Measurements from ENCODE around the gene NDUFB11. TPM values are rescaled to one million over a fixed set of nuclear protein-coding genes. Genes with fewer than 3 reads are reported as not detected.

The NDUFB11 gene
- total RNA-seq, 8 experiments from 2014 or later = 103 to 155 (median 120) TPM

DNA sequence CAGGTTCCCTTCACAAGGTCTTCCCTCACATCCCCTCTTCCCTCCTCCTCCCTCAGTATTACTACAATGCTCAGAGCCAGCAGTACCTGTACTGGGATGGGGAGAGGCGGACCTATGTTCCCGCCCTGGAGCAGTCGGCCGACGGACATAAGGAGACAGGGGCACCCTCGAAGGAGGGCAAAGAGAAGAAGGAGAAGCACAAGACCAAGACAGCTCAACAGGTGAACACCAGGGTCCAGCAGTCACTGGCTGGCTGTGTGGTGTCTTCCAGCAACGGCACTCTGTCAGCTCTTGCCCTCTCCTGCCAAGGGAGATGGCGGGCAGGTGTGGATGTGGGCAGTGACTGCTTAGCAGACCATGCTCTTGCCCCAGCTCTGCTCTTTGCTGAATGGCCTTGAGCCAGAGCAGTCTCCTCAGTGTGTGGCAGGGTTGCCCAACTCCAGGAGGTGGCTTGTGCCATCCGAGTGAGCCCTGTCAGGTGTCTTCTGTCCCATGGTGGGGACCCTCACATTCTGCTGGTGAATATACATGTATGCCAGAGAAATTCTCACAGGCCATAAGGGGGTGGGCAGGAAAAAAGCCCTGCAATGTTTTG lies 37.7 kb upstream of the NDUFB11 start:
- Histone ChIP-seq H3K27ac (no peak overlapping the region), H3K4me3 (no peak overlapping the region), H3K4me1 (replicated peaks in 1 of 2) (no peaks in the 10 kb centered on the region)
- 84 to 100% methylated on average over 1 to 6 of the region's 9 CpGs; no CpG with 5 or more reads in 8 of the 10 experiments for WGBS, 10 experiments
- ATAC-seq (replicated peaks in 6 of 8) = peak in 1 of 8 experiments; percentile 29
- in situ Hi-C loops (cut with MboI; ENCODE audit: low pct_unique_long_range_greater_than_20kb in 2 of 9, low sequenced_read_pairs in 9 of 9, unreplicated experiment in 9 of 9) = loop anchor here in 2 of 9 experiments (25.0 kb wide), 1 partner anchor 330 kb away; no protein-coding TSS in a partner anchor

DNA sequence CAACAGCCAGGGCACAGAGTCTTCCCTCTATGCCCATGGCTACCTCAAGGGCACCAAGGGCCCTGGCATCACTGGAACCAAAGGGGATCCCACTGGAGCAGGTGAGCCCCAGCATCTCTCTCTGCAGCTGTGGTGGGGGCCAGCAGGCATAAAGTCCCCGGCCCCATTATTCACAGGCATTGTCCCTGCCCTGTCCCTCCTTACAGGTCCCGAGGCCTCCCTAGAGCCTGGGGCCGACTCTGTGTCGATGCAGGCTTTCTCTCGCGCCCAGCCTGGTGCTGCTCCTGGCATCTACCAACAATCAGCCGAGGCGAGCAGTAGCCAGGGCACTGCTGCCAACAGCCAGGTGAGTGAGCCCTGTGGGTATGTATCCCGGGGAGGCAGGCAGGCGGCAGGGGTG lies 36.8 kb upstream of the NDUFB11 start:
- Histone ChIP-seq H3K27ac (no peak overlapping the region), H3K4me3 (no peak overlapping the region), H3K4me1 (replicated peaks in 1 of 2) (no peaks in the 10 kb centered on the region)
- in situ Hi-C loops (cut with MboI; ENCODE audit: low pct_unique_long_range_greater_than_20kb in 2 of 9, low sequenced_read_pairs in 9 of 9, unreplicated experiment in 9 of 9) = loop anchor here in 2 of 9 experiments (25.0 kb wide), 1 partner anchor 331 kb away; no protein-coding TSS in a partner anchor
- no peak for ATAC-seq (replicated peaks in 6 of 8)
- WGBS, 10 experiments = no CpG with 5 or more reads among the region's 10 CpGs

DNA sequence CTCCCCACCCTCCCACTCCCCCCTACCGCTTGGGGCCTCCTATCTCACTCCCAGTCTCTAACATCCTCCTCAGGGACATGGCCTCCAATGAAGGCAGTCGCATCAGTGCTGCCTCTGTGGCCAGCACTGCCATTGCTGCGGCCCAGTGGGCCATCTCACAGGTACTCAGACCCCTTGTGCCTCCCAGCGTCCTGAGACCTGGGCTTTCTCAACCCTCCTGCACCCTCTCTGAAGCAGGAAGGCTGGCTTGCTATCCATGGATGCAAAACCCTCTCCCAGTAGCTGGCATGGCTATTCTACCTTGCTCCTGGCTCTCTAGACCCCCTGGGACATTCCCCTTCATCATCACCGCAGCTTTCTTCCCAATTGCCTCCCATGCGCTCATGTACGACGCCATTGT lies 35.8 kb upstream of the NDUFB11 start:
- in situ Hi-C loops (cut with MboI; ENCODE audit: low pct_unique_long_range_greater_than_20kb in 2 of 9, low sequenced_read_pairs in 9 of 9, unreplicated experiment in 9 of 9) = loop anchor here in 2 of 9 experiments (25.0 kb wide), 1 partner anchor 332 kb away; no protein-coding TSS in a partner anchor
- Histone ChIP-seq H3K4me3 (no peak overlapping the region), H3K4me1 (replicated peaks in 1 of 2) (no peaks in the 10 kb centered on the region), H3K27ac (no peak overlapping the region)
- no peak for ATAC-seq (replicated peaks in 6 of 8)
- 31 to 62% methylated on average over 3 to 6 of the region's 8 CpGs; no CpG with 5 or more reads in 8 of the 10 experiments for WGBS, 10 experiments

DNA sequence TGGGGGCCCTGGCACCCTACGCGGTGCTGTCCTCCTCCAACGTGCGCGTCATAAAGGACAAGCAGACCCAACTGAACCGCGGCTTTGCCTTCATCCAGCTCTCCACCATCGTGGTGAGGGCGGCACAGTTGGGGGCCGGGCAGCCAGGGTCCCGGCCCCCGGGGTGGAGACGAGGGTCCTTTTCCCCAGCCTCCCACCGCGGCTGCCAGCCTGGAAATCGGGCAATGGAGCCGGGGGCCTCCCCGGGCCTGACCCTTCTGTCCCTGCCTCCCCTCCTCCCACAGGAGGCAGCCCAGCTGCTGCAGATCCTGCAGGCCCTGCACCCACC lies 35.4 kb upstream of the NDUFB11 start:
- Histone ChIP-seq H3K4me1 (replicated peaks in 1 of 2) (no peaks in the 10 kb centered on the region), H3K27ac (no peak overlapping the region), H3K4me3 (no peak overlapping the region)
- in situ Hi-C loops (cut with MboI; ENCODE audit: low pct_unique_long_range_greater_than_20kb in 2 of 9, low sequenced_read_pairs in 9 of 9, unreplicated experiment in 9 of 9) = loop anchor here in 2 of 9 experiments (25.0 kb wide), 1 partner anchor 332 kb away; no protein-coding TSS in a partner anchor
- ATAC-seq (replicated peaks in 6 of 8) = no peak
- WGBS, 10 experiments = 95% methylated on average over 7 of the region's 18 CpGs; no CpG with 5 or more reads in 9 of the 10 experiments

DNA sequence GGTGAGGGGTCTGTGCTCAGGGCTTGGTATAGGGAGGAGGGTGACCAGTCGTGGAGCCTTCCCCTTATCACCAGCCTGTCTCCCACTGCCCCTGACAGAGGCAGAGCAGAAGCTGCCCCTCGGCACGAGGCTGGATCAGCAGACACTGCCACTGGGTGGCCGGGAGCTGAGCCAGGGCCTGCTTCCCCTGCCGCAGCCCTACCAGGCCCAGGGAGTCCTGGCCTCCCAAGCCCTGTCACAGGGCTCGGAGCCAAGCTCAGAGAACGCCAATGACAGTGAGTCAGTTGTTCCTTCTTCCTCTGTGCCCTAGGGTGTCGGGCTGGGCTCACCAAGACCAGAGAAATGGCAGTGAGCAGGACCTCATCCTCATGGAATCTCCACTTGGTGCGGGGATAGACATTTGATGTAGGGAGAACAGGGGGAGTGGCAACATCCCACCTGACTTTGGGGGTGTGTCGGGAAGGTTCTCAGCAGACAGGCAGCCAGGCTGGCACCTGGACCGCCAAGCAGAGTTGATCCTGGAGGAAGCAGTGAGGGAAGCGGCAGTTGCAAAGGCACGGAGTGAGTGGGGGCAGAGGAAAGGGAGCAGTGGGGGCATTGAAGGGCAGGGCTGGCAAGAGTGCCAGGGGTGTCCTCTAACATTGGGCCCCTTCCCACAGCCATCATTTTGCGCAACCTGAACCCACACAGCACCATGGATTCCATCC lies 34.9 kb upstream of the NDUFB11 start:
- Histone ChIP-seq H3K4me1 (replicated peaks in 1 of 2) (no peaks in the 10 kb centered on the region), H3K4me3 (no peak overlapping the region), H3K27ac (no peak overlapping the region)
- in situ Hi-C loops (cut with MboI; ENCODE audit: low pct_unique_long_range_greater_than_20kb in 2 of 9, low sequenced_read_pairs in 9 of 9, unreplicated experiment in 9 of 9) = loop anchor here in 2 of 9 experiments (25.0 kb wide), 1 partner anchor 333 kb away; no protein-coding TSS in a partner anchor
- ATAC-seq (replicated peaks in 6 of 8) = peak in 1 of 8 experiments; percentile 48
- WGBS, 10 experiments = 78 to 100% (median 100%) methylated on average over 1 to 4 of the region's 14 CpGs; no CpG with 5 or more reads in 7 of the 10 experiments

DNA sequence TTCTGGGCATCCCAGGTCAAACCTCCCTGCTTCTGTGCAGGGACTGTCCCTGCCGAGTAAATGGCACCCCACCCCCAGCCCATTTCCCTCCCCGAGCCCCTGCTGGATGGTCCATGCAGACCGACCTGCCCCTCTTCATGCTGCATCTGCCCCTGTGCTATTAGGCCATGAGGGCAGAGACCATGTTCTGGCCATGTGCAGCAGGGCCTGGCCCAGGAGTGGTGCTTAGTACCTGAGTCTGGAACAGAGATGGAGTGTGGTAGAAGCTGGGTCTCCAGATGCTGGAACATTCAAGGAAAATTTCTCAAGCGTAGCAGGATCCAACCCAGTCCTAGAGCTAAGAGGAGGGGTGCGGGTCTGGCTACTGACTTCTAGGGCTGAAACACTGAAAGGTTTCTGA lies 33.8 kb upstream of the NDUFB11 start:
- ATAC-seq (replicated peaks in 6 of 8) = no peak
- Histone ChIP-seq H3K27ac (no peak overlapping the region), H3K4me1 (replicated peaks in 1 of 2) (no peaks in the 10 kb centered on the region), H3K4me3 (no peak overlapping the region)
- in situ Hi-C loops (cut with MboI; ENCODE audit: low pct_unique_long_range_greater_than_20kb in 2 of 9, low sequenced_read_pairs in 9 of 9, unreplicated experiment in 9 of 9) = loop anchor here in 2 of 9 experiments (25.0 kb wide), 1 partner anchor 334 kb away; no protein-coding TSS in a partner anchor
- 17 to 61% methylated on average over 1 to 2 of the region's 5 CpGs; no CpG with 5 or more reads in 8 of the 10 experiments for WGBS, 10 experiments

DNA sequence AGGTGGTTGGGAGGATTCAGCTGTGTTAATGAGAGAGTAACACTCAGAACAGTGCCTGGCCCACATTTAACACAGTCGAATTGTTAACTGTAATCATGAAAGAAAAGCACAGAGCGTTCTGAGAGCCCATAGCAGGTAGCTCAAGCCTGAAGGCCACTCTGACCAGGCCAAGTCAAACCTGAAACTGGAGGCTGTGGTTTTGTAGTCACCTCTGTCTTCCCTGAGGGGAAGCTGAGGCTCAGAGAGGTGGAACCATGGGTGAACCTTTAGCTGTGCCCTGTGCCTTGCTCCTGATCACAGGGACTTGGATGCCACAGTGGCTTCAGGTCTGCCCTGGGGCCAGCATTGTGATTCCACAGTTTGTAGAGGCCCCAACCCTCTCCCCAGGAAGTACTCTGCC lies 32.6 kb upstream of the NDUFB11 start:
- Histone ChIP-seq H3K4me3 (no peak overlapping the region), H3K4me1 (replicated peaks in 1 of 2) (no peaks in the 10 kb centered on the region), H3K27ac (no peak overlapping the region)
- in situ Hi-C loops (cut with MboI; ENCODE audit: low pct_unique_long_range_greater_than_20kb in 2 of 9, low sequenced_read_pairs in 9 of 9, unreplicated experiment in 9 of 9) = loop anchor here in 2 of 9 experiments (25.0 kb wide), 1 partner anchor 335 kb away; no protein-coding TSS in a partner anchor
- 0% methylated on average over 1 of the region's 2 CpGs; no CpG with 5 or more reads in 9 of the 10 experiments for WGBS, 10 experiments
- ATAC-seq (replicated peaks in 6 of 8) = no peak

DNA sequence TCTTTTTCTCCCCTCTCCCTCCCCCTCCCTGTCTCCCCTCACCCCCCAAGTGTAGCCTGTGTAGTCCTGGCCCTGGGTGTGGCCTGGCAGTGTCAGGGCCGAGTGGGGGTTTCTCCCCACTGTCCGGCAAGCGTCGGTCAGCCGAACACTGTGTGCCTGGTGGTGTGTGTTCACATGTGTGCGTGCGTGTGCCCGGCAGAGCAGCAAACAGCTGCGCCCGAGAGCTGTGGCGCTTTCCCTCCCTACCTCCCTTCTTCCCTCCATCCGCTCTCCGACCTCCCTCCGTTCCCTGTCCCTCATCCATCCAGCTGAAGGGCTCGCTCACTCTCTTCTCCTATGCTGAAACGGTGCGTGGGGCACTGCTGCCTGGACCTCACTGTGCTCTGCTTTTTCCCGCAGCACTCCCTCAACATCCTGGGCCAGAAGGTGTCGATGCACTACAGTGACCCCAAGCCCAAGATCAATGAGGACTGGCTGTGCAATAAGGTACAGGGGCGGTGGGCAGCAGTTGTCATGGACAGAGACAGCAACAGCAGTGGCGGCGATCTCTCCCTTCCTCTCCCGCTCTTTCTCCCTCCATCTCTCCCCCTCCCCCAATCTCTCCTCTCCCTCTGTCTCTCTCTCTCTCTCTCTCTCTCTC lies 31.7 kb upstream of the NDUFB11 start:
- no peak for ATAC-seq (replicated peaks in 6 of 8)
- in situ Hi-C loops (cut with MboI; ENCODE audit: low pct_unique_long_range_greater_than_20kb in 2 of 9, low sequenced_read_pairs in 9 of 9, unreplicated experiment in 9 of 9) = loop anchor here in 2 of 9 experiments (25.0 kb wide), 1 partner anchor 336 kb away; no protein-coding TSS in a partner anchor
- no peak overlapping the region for H3K4me3 ChIP-seq
- 40 to 73% methylated on average over 1 to 3 of the region's 23 CpGs; no CpG with 5 or more reads in 8 of the 10 experiments for WGBS, 10 experiments
- H3K4me1 ChIP-seq (replicated peaks in 1 of 2) = no peaks in the 10 kb centered on the region
- H3K27ac ChIP-seq = no peak overlapping the region

DNA sequence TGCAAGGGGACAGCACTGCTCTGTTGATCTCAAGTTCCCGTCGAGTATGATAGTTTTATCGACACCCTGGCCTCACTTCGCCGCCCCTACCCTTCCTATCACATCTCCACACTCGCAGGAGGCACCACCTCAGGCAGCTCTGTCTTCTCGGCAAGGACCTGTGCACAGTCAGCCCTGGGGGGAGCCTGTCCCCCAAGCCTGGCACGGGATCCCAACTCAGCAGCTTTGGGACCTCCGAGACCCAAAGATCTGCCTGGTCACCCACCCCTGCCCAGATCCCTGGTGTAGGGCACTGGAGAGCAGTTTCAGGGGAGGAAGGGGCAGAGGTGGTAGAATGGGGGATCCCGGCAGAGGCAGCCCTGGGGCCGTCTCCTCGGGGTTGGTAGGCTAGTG lies 31.1 kb upstream of the NDUFB11 start:
- Histone ChIP-seq H3K4me3 (no peak overlapping the region), H3K27ac (no peak overlapping the region), H3K4me1 (replicated peaks in 1 of 2) (no peaks in the 10 kb centered on the region)
- in situ Hi-C loops (cut with MboI; ENCODE audit: low pct_unique_long_range_greater_than_20kb in 2 of 9, low sequenced_read_pairs in 9 of 9, unreplicated experiment in 9 of 9) = loop anchor here in 2 of 9 experiments (25.0 kb wide), 1 partner anchor 337 kb away; no protein-coding TSS in a partner anchor
- ATAC-seq (replicated peaks in 6 of 8) = no peak
- WGBS, 10 experiments = 53% methylated on average over 4 of the region's 12 CpGs; no CpG with 5 or more reads in 9 of the 10 experiments

DNA sequence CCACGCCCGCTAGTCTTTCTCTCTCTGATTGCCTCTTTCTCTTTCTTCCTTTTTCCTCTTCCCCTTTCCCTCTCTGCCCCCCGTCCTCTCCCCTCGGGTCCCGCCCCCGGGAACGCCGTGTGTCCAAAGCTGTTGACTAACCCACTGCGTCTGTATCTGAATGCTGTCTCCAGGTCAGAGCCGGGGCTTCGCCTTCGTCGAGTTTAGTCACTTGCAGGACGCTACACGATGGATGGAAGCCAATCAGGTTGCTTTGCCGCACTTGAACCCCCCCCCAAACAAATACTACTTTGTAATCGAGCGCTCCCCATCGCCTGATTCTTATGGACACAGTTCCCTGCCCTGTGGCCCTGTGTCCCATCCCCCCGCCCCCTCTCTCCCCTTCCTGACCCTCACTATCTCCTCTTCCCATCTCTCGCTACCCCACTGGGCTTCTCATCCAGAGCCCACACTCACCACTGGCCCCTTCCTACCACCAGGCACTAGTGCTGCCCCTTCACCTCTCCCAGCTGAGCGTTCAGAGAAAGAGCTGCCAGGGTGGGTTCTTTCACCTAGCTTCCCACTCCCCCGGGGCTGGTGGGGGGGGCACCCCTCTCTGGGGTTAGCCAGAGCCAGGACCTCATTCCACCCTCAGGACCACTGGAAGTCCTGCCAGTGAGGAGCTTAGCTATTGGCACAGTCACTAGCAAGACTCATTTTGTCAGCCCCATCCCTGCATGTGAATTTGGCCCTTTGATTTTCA lies 30.5 kb upstream of the NDUFB11 start:
- H3K4me3 ChIP-seq = no peak overlapping the region
- in situ Hi-C loops (cut with MboI; ENCODE audit: low pct_unique_long_range_greater_than_20kb in 2 of 9, low sequenced_read_pairs in 9 of 9, unreplicated experiment in 9 of 9) = loop anchor here in 2 of 9 experiments (25.0 kb wide), 1 partner anchor 337 kb away; no protein-coding TSS in a partner anchor
- no peaks in the 10 kb centered on the region for H3K4me1 ChIP-seq (replicated peaks in 1 of 2)
- no CpG with 5 or more reads among the region's 23 CpGs for WGBS, 10 experiments
- H3K27ac ChIP-seq = no peak overlapping the region
- no peak for ATAC-seq (replicated peaks in 6 of 8)

DNA sequence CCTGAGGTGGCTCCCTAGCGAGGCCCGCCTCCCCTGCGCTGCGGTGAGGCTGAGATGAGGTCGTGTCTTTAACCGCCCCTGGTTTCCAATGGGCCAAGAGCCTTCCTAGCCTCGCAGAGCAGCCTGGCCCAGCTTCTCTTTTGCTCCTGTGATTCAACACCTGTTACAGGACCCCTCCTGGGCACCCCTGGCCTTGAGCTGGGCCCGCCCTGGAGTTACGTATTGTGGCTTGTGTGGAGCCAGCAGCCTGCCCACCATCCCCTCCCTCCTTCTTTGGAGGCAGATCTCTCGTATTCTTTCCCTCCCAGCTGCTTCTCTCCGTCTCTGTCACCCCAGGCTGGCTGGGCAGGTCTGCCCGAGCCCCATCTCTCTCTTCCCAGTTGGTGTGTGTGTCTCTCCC lies 29.9 kb upstream of the NDUFB11 start:
- no peak for ATAC-seq (replicated peaks in 6 of 8)
- no peaks in the 10 kb centered on the region for H3K4me1 ChIP-seq (replicated peaks in 1 of 2)
- no peak overlapping the region for H3K4me3 ChIP-seq
- no peak overlapping the region for H3K27ac ChIP-seq
- in situ Hi-C loops (cut with MboI; ENCODE audit: low pct_unique_long_range_greater_than_20kb in 2 of 9, low sequenced_read_pairs in 9 of 9, unreplicated experiment in 9 of 9) = no loop called here
- WGBS, 10 experiments = no CpG with 5 or more reads among the region's 12 CpGs

DNA sequence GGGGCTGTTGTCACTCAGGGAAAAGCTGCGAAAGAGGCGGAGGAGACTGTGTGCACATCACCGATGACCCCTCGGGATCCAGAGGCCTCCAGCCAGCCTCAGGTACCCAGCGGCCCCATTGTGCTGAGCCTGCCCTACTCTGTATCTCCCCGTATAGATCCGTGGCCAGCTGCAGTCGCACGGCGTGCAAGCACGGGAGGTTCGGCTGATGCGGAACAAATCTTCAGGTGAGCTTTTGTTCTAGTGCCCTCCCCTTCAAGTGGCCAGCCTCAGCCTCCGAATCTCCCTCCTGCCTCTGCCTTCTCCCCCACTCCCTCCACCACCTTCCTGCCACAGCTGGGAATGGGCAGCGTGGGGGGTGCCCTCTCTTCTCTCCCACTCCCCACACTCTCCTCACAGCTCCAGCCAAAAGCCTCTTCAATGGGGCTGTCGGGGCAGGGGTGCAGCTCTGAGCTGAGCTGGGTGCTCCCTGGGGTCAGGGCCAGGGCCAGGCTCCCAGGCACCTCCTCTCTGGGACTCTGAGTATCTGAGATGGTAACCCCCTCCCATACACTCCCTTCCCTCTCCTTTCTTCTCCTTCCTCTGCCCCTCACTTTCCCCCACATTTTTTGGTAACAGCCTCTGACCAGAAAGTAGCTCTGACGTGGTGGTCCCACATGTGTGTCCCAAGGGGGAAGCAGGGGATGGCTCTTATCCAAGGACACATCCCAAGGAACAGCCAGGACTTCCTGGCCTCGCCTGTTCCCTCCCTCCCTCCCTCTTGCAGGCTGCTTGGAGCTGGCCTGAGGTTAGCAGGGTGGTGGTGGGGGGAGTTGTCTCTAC lies 28.7 kb upstream of the NDUFB11 start:
- 30 to 67% methylated on average over 2 to 3 of the region's 18 CpGs; no CpG with 5 or more reads in 8 of the 10 experiments for WGBS, 10 experiments

More for the DNA sequence above, 28.7 kb upstream of the NDUFB11 start:
- in situ Hi-C loops (cut with MboI; ENCODE audit: low pct_unique_long_range_greater_than_20kb in 2 of 9, low sequenced_read_pairs in 9 of 9, unreplicated experiment in 9 of 9) = no loop called here
- Histone ChIP-seq H3K27ac (no peak overlapping the region), H3K4me3 (no peak overlapping the region), H3K4me1 (replicated peaks in 1 of 2) (no peaks in the 10 kb centered on the region)
- no peak for ATAC-seq (replicated peaks in 6 of 8)
